Lower leg skin (tissue), 4 donors: ENCODE data around the gene MAL. TPM values are rescaled to one million over a fixed set of nuclear protein-coding genes. Genes with fewer than 3 reads are reported as not detected.

ENCODE experiments used
- DNase-seq, 2 donors: peaks; one replicate each; pipeline ENCODE4 v3.0.0-alpha.2; 2019; ENCODE audit warnings: low spot score in 2 of 2
- H3K4me3 ChIP-seq: fragments of 200-600 bp; sonication (generic); 2 replicates; pipeline ENCODE4 v1.5.1; 2017; ENCODE audit warnings: mild to moderate bottlenecking, low read depth; ENCODE audit not compliant: poor library complexity, severe bottlenecking
- CTCF ChIP-seq, 3 donors: fragments of 450-650 bp; IDR thresholded peaks; one replicate each; pipeline ENCODE4 v1.5.1; 2016; ENCODE audit warnings: antibody characterized with exemption in 3 of 3, mild to moderate bottlenecking in 3 of 3, moderate library complexity in 2 of 3
- POLR2A ChIP-seq, 2 donors: fragments of 450-650 bp; IDR thresholded peaks; one replicate each; pipeline ENCODE4 v1.6.1; 2016 to 2017; ENCODE audit warnings: antibody characterized with exemption in 2 of 2, mild to moderate bottlenecking in 1 of 2, moderate library complexity in 1 of 2
- WGBS, 2 donors: methylation state at CpG; one replicate each; pipeline ENCODE4 v1.1.5; 2018; 5-methylcytosine and 5-hydroxymethylcytosine counted together
- intact Hi-C: fragments of 100-400 bp; cut with DNase I; formaldehyde crosslinking; loops from one replicate; pipeline ENCODE4 v1.15.0; 2023; ENCODE audit warnings: low total_unique reads
- total RNA-seq, 4 donors: library from RNA; depleted of rRNA; stranded (reverse); fragments of >200 nt; gene quantifications; one replicate each; pipeline ENCODE4 v1.1.0, GENCODE V29; 2016

MAL gene
- total RNA-seq, 4 donors from 2014 or later = 5.7 to 24.8 (median 9.4) TPM

- 82 to 90% methylated on average over 8 of the region's 8 CpGs for WGBS, 2 donors
Observed at GRCh38 chr2:95056044-95056443, 30.5 kb downstream of the MAL start.

GRCh38 chr2:95056461-95057459 is 31.3 kb downstream of the MAL start:
- intact Hi-C loops = no loop called here
- no peak overlapping the region for H3K4me3 ChIP-seq
- no peak for DNase-seq
- TF ChIP-seq CTCF (IDR thresholded peaks at IDR 0.05) = no peak
- TF ChIP-seq POLR2A (IDR thresholded peaks at IDR 0.05) = no peak
- 82 to 83% methylated on average over 10 to 15 of the region's 15 CpGs for WGBS, 2 donors

More at GRCh38 chr2:95056044-95056443, 30.5 kb downstream of the MAL start:
- TF ChIP-seq POLR2A (IDR thresholded peaks at IDR 0.05) = no peak
- no peak for TF ChIP-seq CTCF (IDR thresholded peaks at IDR 0.05)
- DNase-seq = no peak
- intact Hi-C loops = no loop called here
- no peak overlapping the region for H3K4me3 ChIP-seq

- H3K4me3 ChIP-seq = no peak overlapping the region
- intact Hi-C loops = no loop called here
- peak in 1 of 2 donors; percentile 60 for DNase-seq
- 78 to 82% methylated on average over 28 of the region's 28 CpGs for WGBS, 2 donors
- no peak for TF ChIP-seq CTCF (IDR thresholded peaks at IDR 0.05)
- TF ChIP-seq POLR2A (IDR thresholded peaks at IDR 0.05) = no peak
Observed at GRCh38 chr2:95057535-95058370, 32.2 kb downstream of the MAL start.

- peak in 1 of 2 donors; percentile 80 for DNase-seq
- intact Hi-C loops = no loop called here
- 82 to 88% methylated on average over 9 of the region's 9 CpGs for WGBS, 2 donors
- TF ChIP-seq POLR2A (IDR thresholded peaks at IDR 0.05) (no peak), CTCF (IDR thresholded peaks at IDR 0.05) (no peak)
- no peak overlapping the region for H3K4me3 ChIP-seq
Observed at GRCh38 chr2:95058466-95058988, 33.0 kb downstream of the MAL start.

GRCh38 chr2:95058989-95059641 is 33.6 kb downstream of the MAL start:
- DNase-seq = peak in 1 of 2 donors; percentile 39
- no peak overlapping the region for H3K4me3 ChIP-seq
- no peak for TF ChIP-seq POLR2A (IDR thresholded peaks at IDR 0.05)
- TF ChIP-seq CTCF (IDR thresholded peaks at IDR 0.05) = no peak
- 64 to 69% methylated on average over 9 to 11 of the region's 11 CpGs for WGBS, 2 donors
- intact Hi-C loops = no loop called here
